Loucy (cell line): Measurements from ENCODE around the gene ZNF469.

Experiments
- EZH2phosphoT487 ChIP-seq: fragments of 200-600 bp; IDR thresholded peaks from 2 replicates; pipeline ENCODE4 v1.6.1; 2018; ENCODE audit warnings: antibody characterized with exemption, mild to moderate bottlenecking, moderate library complexity, borderline replicate concordance
- TF ChIP-seq, protein P1 (sequence below): fragments of 200-600 bp; sonication (generic); conservative IDR thresholded peaks from 2 replicates; pipeline ENCODE4 v1.5.1; 2014; ENCODE audit warnings: mild to moderate bottlenecking, antibody characterized with exemption, low read length

- TF ChIP-seq, protein P1, sequence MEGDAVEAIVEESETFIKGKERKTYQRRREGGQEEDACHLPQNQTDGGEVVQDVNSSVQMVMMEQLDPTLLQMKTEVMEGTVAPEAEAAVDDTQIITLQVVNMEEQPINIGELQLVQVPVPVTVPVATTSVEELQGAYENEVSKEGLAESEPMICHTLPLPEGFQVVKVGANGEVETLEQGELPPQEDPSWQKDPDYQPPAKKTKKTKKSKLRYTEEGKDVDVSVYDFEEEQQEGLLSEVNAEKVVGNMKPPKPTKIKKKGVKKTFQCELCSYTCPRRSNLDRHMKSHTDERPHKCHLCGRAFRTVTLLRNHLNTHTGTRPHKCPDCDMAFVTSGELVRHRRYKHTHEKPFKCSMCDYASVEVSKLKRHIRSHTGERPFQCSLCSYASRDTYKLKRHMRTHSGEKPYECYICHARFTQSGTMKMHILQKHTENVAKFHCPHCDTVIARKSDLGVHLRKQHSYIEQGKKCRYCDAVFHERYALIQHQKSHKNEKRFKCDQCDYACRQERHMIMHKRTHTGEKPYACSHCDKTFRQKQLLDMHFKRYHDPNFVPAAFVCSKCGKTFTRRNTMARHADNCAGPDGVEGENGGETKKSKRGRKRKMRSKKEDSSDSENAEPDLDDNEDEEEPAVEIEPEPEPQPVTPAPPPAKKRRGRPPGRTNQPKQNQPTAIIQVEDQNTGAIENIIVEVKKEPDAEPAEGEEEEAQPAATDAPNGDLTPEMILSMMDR, result no peak
- no peak for TF ChIP-seq EZH2phosphoT487
Observed at GRCh38 chr16:88347656-88348376, 34.9 kb upstream of the ZNF469 start.
